Measurements from ENCODE around the gene ATP6V0E2. TPM values are rescaled to one million over a fixed set of nuclear protein-coding genes. Genes with fewer than 3 reads are reported as not detected.

The ATP6V0E2 gene
- total RNA-seq, 4 donors from 2014 or later = 1.9 to 56.7 (median 28.4) TPM

DNA sequence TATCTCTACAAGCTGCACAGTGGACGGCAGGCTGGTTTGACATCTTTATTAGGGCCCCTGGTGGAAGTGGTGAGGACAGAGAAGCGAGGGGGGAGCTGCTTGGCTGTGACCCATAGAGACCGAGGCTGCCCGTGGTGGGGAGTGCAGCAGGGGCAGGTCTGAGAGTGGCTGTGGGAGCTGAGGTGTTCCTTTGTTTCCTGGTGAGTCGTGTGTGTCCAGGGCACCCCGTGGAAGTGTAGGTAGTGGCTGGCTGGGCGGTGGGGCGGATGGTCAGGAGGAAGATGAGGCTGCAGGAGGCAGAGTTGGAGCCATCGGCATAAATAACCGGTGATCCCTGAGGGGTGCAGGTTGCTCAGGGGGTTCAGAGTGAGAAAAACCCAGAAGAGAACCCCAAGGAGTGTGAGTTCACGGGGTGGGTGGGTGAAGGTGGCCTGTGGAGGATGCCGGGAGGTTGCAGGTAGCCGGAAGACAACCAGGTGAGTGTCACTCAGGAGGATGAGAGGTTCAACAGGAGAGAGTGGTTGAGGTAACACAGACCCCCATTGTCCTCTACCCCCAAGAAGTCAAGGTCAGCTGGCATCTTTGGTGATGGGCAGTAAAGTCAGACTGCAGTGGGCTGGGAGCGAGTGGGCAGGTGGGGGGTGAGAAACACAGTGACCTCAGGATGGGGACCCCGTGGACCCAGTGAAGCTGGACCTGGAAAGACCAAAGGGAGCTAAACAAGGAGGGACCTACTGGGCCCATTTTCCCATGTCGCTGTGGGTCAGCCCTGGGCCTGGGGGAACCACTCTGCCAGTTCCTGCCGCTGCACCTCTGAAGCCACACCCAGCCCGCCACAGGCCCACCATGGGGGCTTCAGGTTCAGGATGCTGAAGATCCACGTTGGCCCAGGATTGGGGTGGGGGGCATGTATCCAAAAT is 7.8 kb downstream of the ATP6V0E2 start:
- no peak for TF ChIP-seq POLR2A (IDR thresholded peaks at IDR 0.05)
- no peak for TF ChIP-seq POLR2AphosphoS5 (IDR thresholded peaks at IDR 0.05)
- no peak for TF ChIP-seq EP300 (IDR thresholded peaks at IDR 0.05; ENCODE audit: low read depth)
- no peak for TF ChIP-seq CTCF (IDR thresholded peaks at IDR 0.05)
- no peak for DNase-seq
- peaks cover 0 to 24% (median 2%) of the 10 kb centered on the region in 4 donors for H3K4me1 ChIP-seq
- WGBS, 2 donors (ENCODE audit: low coverage in 1 of 2) = 78 to 97% methylated on average over 6 to 18 of the region's 19 CpGs
- intact Hi-C loops (cut with DNase I; ENCODE audit: low total_unique reads) (no loop called here), in situ Hi-C loops (cut with MboI; ENCODE audit: low pct_ligation_motif_present in 1 of 4, low pct_unique_long_range_greater_than_20kb in 1 of 4, low sequenced_read_pairs in 3 of 4) (no loop called here)
- no peak overlapping the region for H3K4me3 ChIP-seq
- no peaks in the 10 kb centered on the region for H3K36me3 ChIP-seq
- no peaks in the 10 kb centered on the region for H3K9me3 ChIP-seq
- peak overlapping the region in 1 of 4 donors; percentile 17 for H3K27ac ChIP-seq
- no peaks in the 10 kb centered on the region for H3K27me3 ChIP-seq

GRCh38 chr7:149882248-149883047 is 8.7 kb downstream of the ATP6V0E2 start:
- H3K27ac ChIP-seq = peak overlapping the region in 1 of 4 donors; percentile 17
- TF ChIP-seq POLR2A (IDR thresholded peaks at IDR 0.05) (no peak), EP300 (IDR thresholded peaks at IDR 0.05; ENCODE audit: low read depth) (no peak), POLR2AphosphoS5 (IDR thresholded peaks at IDR 0.05) (no peak), CTCF (IDR thresholded peaks at IDR 0.05) (no peak)
- intact Hi-C loops (cut with DNase I; ENCODE audit: low total_unique reads) = no loop called here

DNA sequence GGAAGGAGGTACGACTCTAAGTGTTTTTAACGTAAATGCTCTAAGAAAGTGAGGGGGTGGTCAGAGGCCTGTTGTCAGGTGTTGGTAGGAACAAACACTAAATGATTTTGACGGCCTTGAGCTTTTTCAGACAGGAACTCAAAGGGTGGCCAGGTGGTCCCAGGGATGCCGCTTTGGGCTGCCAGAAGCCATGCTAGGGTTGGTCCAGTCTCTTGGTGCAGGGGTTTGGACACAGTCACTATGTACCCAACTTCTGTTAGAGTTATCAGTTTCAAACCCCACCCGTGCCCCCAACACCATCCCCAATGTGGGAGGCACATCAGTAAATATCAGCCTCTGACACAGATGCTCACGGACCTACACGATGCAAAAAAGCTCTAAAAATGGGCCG is 9.3 kb downstream of the ATP6V0E2 start:
- H3K9me3 ChIP-seq = no peaks in the 10 kb centered on the region
- no peak overlapping the region for H3K4me3 ChIP-seq
- H3K36me3 ChIP-seq = no peaks in the 10 kb centered on the region
- no peaks in the 10 kb centered on the region for H3K27me3 ChIP-seq
- WGBS, 2 donors (ENCODE audit: low coverage in 1 of 2) = 60 to 100% methylated on average over 3 to 8 of the region's 8 CpGs
- no peak overlapping the region for H3K27ac ChIP-seq
- intact Hi-C loops (cut with DNase I; ENCODE audit: low total_unique reads) (no loop called here), in situ Hi-C loops (cut with MboI; ENCODE audit: low pct_ligation_motif_present in 1 of 4, low pct_unique_long_range_greater_than_20kb in 1 of 4, low sequenced_read_pairs in 3 of 4) (no loop called here)
- peaks cover 0 to 24% (median 2%) of the 10 kb centered on the region in 4 donors for H3K4me1 ChIP-seq
- DNase-seq = no peak
- TF ChIP-seq EP300 (IDR thresholded peaks at IDR 0.05; ENCODE audit: low read depth) = no peak
- TF ChIP-seq POLR2A (IDR thresholded peaks at IDR 0.05) = no peak

More at GRCh38 chr7:149882248-149883047, 8.7 kb downstream of the ATP6V0E2 start:
- H3K4me3 ChIP-seq = no peak overlapping the region
- no peaks in the 10 kb centered on the region for H3K9me3 ChIP-seq
- in situ Hi-C loops (cut with MboI; ENCODE audit: low pct_ligation_motif_present in 1 of 4, low pct_unique_long_range_greater_than_20kb in 1 of 4, low sequenced_read_pairs in 3 of 4) = no loop called here
- no peak for DNase-seq
- no peaks in the 10 kb centered on the region for H3K27me3 ChIP-seq
- H3K36me3 ChIP-seq = no peaks in the 10 kb centered on the region
- WGBS, 2 donors (ENCODE audit: low coverage in 1 of 2) = 34 to 82% methylated on average over 5 to 11 of the region's 11 CpGs
- peaks cover 0 to 24% (median 2%) of the 10 kb centered on the region in 4 donors for H3K4me1 ChIP-seq

- Histone ChIP-seq H3K4me3 (no peak overlapping the region), H3K36me3 (no peaks in the 10 kb centered on the region), H3K4me1 (peaks cover 0 to 24% (median 2%) of the 10 kb centered on the region in 4 donors), H3K27me3 (no peaks in the 10 kb centered on the region), H3K9me3 (no peaks in the 10 kb centered on the region), H3K27ac (no peak overlapping the region)
- intact Hi-C loops (cut with DNase I; ENCODE audit: low total_unique reads) = no loop called here
- 15 to 29% methylated on average over 8 to 12 of the region's 12 CpGs for WGBS, 2 donors (ENCODE audit: low coverage in 1 of 2)
- peak; percentile 63 for DNase-seq
- no peak for TF ChIP-seq EP300 (IDR thresholded peaks at IDR 0.05; ENCODE audit: low read depth)
- TF ChIP-seq CTCF (IDR thresholded peaks at IDR 0.05) = peak; percentile 52 to 72 (median 56)
- in situ Hi-C loops (cut with MboI; ENCODE audit: low pct_ligation_motif_present in 1 of 4, low pct_unique_long_range_greater_than_20kb in 1 of 4, low sequenced_read_pairs in 3 of 4) = no loop called here
Observed at GRCh38 chr7:149883452-149883861, 9.7 kb downstream of the ATP6V0E2 start.

All from transverse colon (tissue), 4 donors.